IMR-90 (cell line): ENCODE results near the gene LEUTX. TPM values are rescaled to one million over a fixed set of nuclear protein-coding genes. Genes with fewer than 3 reads are reported as not detected.

ENCODE experiments used
- ATAC-seq: fragments of 200-7000 bp; cut with Tn5 transposase; 2 replicates; pipeline ENCODE4 v1.9.1; 2020; ENCODE audit warnings: low read depth, mild to moderate bottlenecking, moderate library complexity
- BruUV-seq: library from RNA; stranded (reverse); fragments of 400-500 nt; replicated peaks from 2 replicates; lab custom pipeline; 2021; lab: Mats Ljungman, UMichigan
- CTCF ChIA-PET: fragments of 300-600 bp; formaldehyde crosslinking; extraction: SDS; loops from one replicate; lab custom pipeline; 2021; ENCODE audit warnings: antibody characterized with exemption; lab: Yijun Ruan, JAX
- POLR2A ChIA-PET: fragments of 300-600 bp; sonication (Branson Sonifier 250); formaldehyde crosslinking; loops from one replicate; lab custom pipeline; 2022; ENCODE audit warnings: antibody characterized with exemption; ENCODE audit not compliant: unreplicated experiment; lab: Charles Lee
- DNase-seq: peaks from one replicate; pipeline ENCODE4 v3.0.0; 2013
- H2AFZ ChIP-seq: replicated peaks from 2 replicates; pipeline ENCODE3; 2013; ENCODE audit warnings: low read length, mild to moderate bottlenecking; ENCODE audit not compliant: poor library complexity
- H2AK5ac ChIP-seq: 2 replicates; pipeline ENCODE4 v1.6.1; 2013; ENCODE audit warnings: low read depth, low read length, inconsistent platforms
- H2AK9ac ChIP-seq: replicated peaks from 2 replicates; pipeline ENCODE3; 2013; ENCODE audit warnings: mild to moderate bottlenecking, low read depth, low read length, moderate library complexity; ENCODE audit not compliant: poor library complexity
- H2BK120ac ChIP-seq: 2 replicates; pipeline ENCODE4 v1.6.1; 2013; ENCODE audit warnings: low read depth, low read length, inconsistent platforms
- H2BK15ac ChIP-seq: 3 replicates; pipeline ENCODE4 v1.6.1; 2013; ENCODE audit warnings: low read depth, low read length, inconsistent platforms
- H2BK20ac ChIP-seq: 2 replicates; pipeline ENCODE4 v1.6.1; 2013; ENCODE audit warnings: low read depth, mild to moderate bottlenecking, inconsistent platforms, low read length, moderate library complexity
- H2BK5ac ChIP-seq: 2 replicates; pipeline ENCODE4 v1.6.1; 2013; ENCODE audit warnings: mild to moderate bottlenecking, low read depth, low read length, inconsistent platforms; ENCODE audit not compliant: poor library complexity, severe bottlenecking
- H3K14ac ChIP-seq: replicated peaks from 2 replicates; pipeline ENCODE4 v1.6.1; 2013; ENCODE audit warnings: low read depth, low read length, inconsistent platforms
- H3K18ac ChIP-seq: 2 replicates; pipeline ENCODE4 v1.6.1; 2013; ENCODE audit warnings: low read depth, low read length, control low read depth
- H3K23ac ChIP-seq: 2 replicates; pipeline ENCODE4 v1.6.1; 2013; ENCODE audit warnings: low read depth, low read length, inconsistent platforms
- H3K27ac ChIP-seq: 2 replicates; pipeline ENCODE4 v1.5.1; 2013; ENCODE audit warnings: mild to moderate bottlenecking, control low read depth, low read length; ENCODE audit not compliant: insufficient read depth
- H3K27me3 ChIP-seq: 2 replicates; pipeline ENCODE4 v1.6.1; 2013; ENCODE audit warnings: low read length; ENCODE audit not compliant: control insufficient read depth, insufficient read depth
- H3K36me3 ChIP-seq: 2 replicates; pipeline ENCODE4 v1.6.1; 2013; ENCODE audit warnings: low read length, mixed read lengths; ENCODE audit not compliant: control insufficient read depth, insufficient read depth
- H3K4ac ChIP-seq: 2 replicates; pipeline ENCODE4 v1.6.1; 2013; ENCODE audit warnings: low read depth, low read length, inconsistent platforms
- H3K4me1 ChIP-seq: 2 replicates; pipeline ENCODE4 v1.6.1; 2013; ENCODE audit warnings: low read length, mixed read lengths; ENCODE audit not compliant: control insufficient read depth, insufficient read depth
- H3K4me2 ChIP-seq: 2 replicates; pipeline ENCODE4 v1.6.1; 2013; ENCODE audit warnings: low read depth, mild to moderate bottlenecking, control low read depth, low read length, moderate library complexity
- H3K4me3 ChIP-seq: 2 replicates; pipeline ENCODE4 v1.5.1; 2013; ENCODE audit warnings: low read depth, mild to moderate bottlenecking, control low read depth, low read length, moderate library complexity; ENCODE audit not compliant: insufficient read depth
- H3K56ac ChIP-seq: 2 replicates; pipeline ENCODE4 v1.6.1; 2013; ENCODE audit warnings: low read length, inconsistent platforms; ENCODE audit not compliant: insufficient read depth; ENCODE audit errors: extremely low read depth
- H3K79me1 ChIP-seq, 2 experiments: 2 replicates each; pipeline ENCODE4 v1.6.1; 2013; ENCODE audit warnings: low read length in 2 of 2, inconsistent platforms in 1 of 2, low read depth in 1 of 2
- H3K9ac ChIP-seq: 2 replicates; pipeline ENCODE4 v1.6.1; 2013; ENCODE audit warnings: low read depth, low read length, control low read depth
- H3K9me1 ChIP-seq: 2 replicates; pipeline ENCODE4 v1.6.1; 2013; ENCODE audit warnings: low read length, inconsistent platforms; ENCODE audit not compliant: insufficient read depth
- H3K9me3 ChIP-seq: 2 replicates; pipeline ENCODE4 v1.6.1; 2013; ENCODE audit warnings: low read length; ENCODE audit not compliant: control insufficient read depth, insufficient read depth
- H4K20me1 ChIP-seq: 2 replicates; pipeline ENCODE4 v1.6.1; 2013; ENCODE audit warnings: low read length, inconsistent platforms; ENCODE audit not compliant: insufficient read depth
- H4K5ac ChIP-seq: 2 replicates; pipeline ENCODE4 v1.6.1; 2013; ENCODE audit warnings: mild to moderate bottlenecking, low read depth, low read length, control low read depth
- H4K8ac ChIP-seq, 2 experiments: 2 replicates each; pipeline ENCODE4 v1.6.1; 2013; ENCODE audit warnings: low read depth in 2 of 2, low read length in 2 of 2, control low read depth in 1 of 2, inconsistent platforms in 1 of 2
- H4K91ac ChIP-seq: 2 replicates; pipeline ENCODE4 v1.6.1; 2013; ENCODE audit warnings: low read depth, low read length, inconsistent platforms; ENCODE audit not compliant: insufficient read depth
- BHLHE40 ChIP-seq: fragments of 150-350 bp; IDR thresholded peaks from 2 replicates; pipeline ENCODE4 v1.6.1; 2016; ENCODE audit warnings: mild to moderate bottlenecking, low read depth, low read length
- CEBPB ChIP-seq: IDR thresholded peaks from 2 replicates; pipeline ENCODE4 v1.6.1; 2012; ENCODE audit warnings: low read depth, low read length, improper control_type of control experiment
- CHD1 ChIP-seq: IDR thresholded peaks from 2 replicates; pipeline ENCODE4 v1.6.1; 2012; ENCODE audit warnings: low read depth, low read length, improper control_type of control experiment
- CTCF ChIP-seq: conservative IDR thresholded peaks from 2 replicates; pipeline ENCODE4 v1.5.1; 2012; ENCODE audit warnings: mild to moderate bottlenecking, low read depth, low read length, improper control_type of control experiment
- FOS ChIP-seq: fragments of 150-350 bp; IDR thresholded peaks from 2 replicates; pipeline ENCODE4 v1.6.1; 2016; ENCODE audit warnings: low read depth, low read length
- MAFK ChIP-seq: IDR thresholded peaks from 2 replicates; pipeline ENCODE4 v1.6.1; 2012; ENCODE audit warnings: low read depth, low read length, improper control_type of control experiment
- MAZ ChIP-seq: IDR thresholded peaks from 2 replicates; pipeline ENCODE4 v1.6.1; 2012; ENCODE audit warnings: low read depth, mild to moderate bottlenecking, low read length, improper control_type of control experiment, moderate library complexity, borderline replicate concordance
- MXI1 ChIP-seq: IDR thresholded peaks from 2 replicates; pipeline ENCODE4 v1.6.1; 2012; ENCODE audit warnings: low read depth, mild to moderate bottlenecking, low read length, moderate library complexity, borderline replicate concordance
- NFE2L2 ChIP-seq: fragments of 150-350 bp; IDR thresholded peaks from 2 replicates; pipeline ENCODE4 v1.6.1; 2016; ENCODE audit warnings: low read depth, mild to moderate bottlenecking, low read length
- SMC3 ChIP-seq: fragments of 150-350 bp; IDR thresholded peaks from 2 replicates; pipeline ENCODE4 v1.6.1; 2016; ENCODE audit warnings: low read depth, mild to moderate bottlenecking, antibody characterized with exemption, low read length, moderate library complexity
- WGBS, 2 experiments: methylation state at CpG; one replicate each; pipeline versions ENCODE4 v1.1.5 to v1.1.7; 2013; ENCODE audit warnings: missing lambda C conversion rate in 2 of 2; ENCODE audit not compliant: insufficient read length in 1 of 2; ENCODE audit errors: extremely low coverage in 2 of 2; 5-methylcytosine and 5-hydroxymethylcytosine counted together
- dilution Hi-C: fragments of 300-500 bp; cut with HindIII; formaldehyde crosslinking; loops from one replicate; pipeline ENCODE4 v1.14.3; 2018; ENCODE audit warnings: low sequenced_read_pairs; ENCODE audit not compliant: unreplicated experiment
- in situ Hi-C: fragments of 300-500 bp; cut with MboI; formaldehyde crosslinking; loops from 3 replicates; pipeline ENCODE4 v1.14.3; 2019; ENCODE audit warnings: low sequenced_read_pairs, inconsistent platforms, mixed read lengths
- intact Hi-C: fragments of 100-400 bp; cut with micrococcal nuclease; formaldehyde crosslinking; loops from 2 replicates; pipeline ENCODE4 v1.10.0; 2022
- polyA plus RNA-seq, 3 experiments: library from polyadenylated mRNA; depleted of rRNA; stranded (reverse); fragments of >200 nt; gene quantifications; 2 replicates each; pipeline ENCODE4 v1.2.3, GENCODE V29; 2012; ENCODE audit warnings: low replicate concordance in 1 of 3
- total RNA-seq: library from RNA; depleted of rRNA; stranded (reverse); fragments of >200 nt; gene quantifications from 2 replicates; pipeline ENCODE4 v1.2.3, GENCODE V29; 2012

Gene LEUTX
- total and polyA plus RNA-seq, 2 of the 4 experiments (the other 2 are of a cell fraction): not detected

GRCh38 chr19:39737891-39738290, 40.8 kb upstream of the LEUTX start, which contains the start of gene CLC:
CLC (minus strand) TSS chr19:39738029; CDS start chr19:39737952, 77 bp downstream.
- Histone ChIP-seq H3K23ac (no peak within 1 kb of the TSS), H3K4me2 (no peak within 1 kb of the TSS), H2BK20ac (no peak within 1 kb of the TSS), H3K56ac (no peak within 1 kb of the TSS; the same call in 1 of the 2 replicates), H2BK120ac (no peak within 1 kb of the TSS), H3K4me1 (no peaks in the 10 kb centered on the region), H3K9me3 (no peaks in the 10 kb centered on the region), H4K20me1 (no peaks in the 10 kb centered on the region), H2BK5ac (no peak within 1 kb of the TSS), H3K9ac (no peak within 1 kb of the TSS), H4K91ac (no peak within 1 kb of the TSS), H2AFZ (no peak within 1 kb of the TSS), H4K8ac (no peak within 1 kb of the TSS), H3K27ac (no peak within 1 kb of the TSS), H3K4ac (no peak within 1 kb of the TSS), H3K9me1 (no peaks in the 10 kb centered on the region), H3K14ac (no peak within 1 kb of the TSS), H3K36me3 (no peaks in the 10 kb centered on the region), H3K27me3 (no peaks in the 10 kb centered on the region), H3K79me1 (no peaks in the 10 kb centered on the region), H3K18ac (no peak within 1 kb of the TSS), H3K4me3 (no peak within 1 kb of the TSS), H2AK5ac (no peak within 1 kb of the TSS), H4K5ac (no peak within 1 kb of the TSS), H2BK15ac (no peak within 1 kb of the TSS), H2AK9ac (peak within 1 kb of the TSS; percentile 42)
- ChIA-PET CTCF (no interaction called here), POLR2A (no interaction called here)
- no peak for TF ChIP-seq MAZ
- TF ChIP-seq NFE2L2: no peak
- no peak for TF ChIP-seq FOS
- no peak for TF ChIP-seq SMC3
- TF ChIP-seq CHD1: no peak
- no peak for TF ChIP-seq BHLHE40
- TF ChIP-seq CEBPB: no peak
- no peak for TF ChIP-seq CTCF
- TF ChIP-seq MXI1: no peak
- TF ChIP-seq MAFK: no peak
- ATAC-seq (no peak), DNase-seq (no peak)
- dilution Hi-C loops (no loop called here), intact Hi-C loops (no loop called here), in situ Hi-C loops (no loop called here)
- no CpG with 5 or more reads among the region's 3 CpGs for WGBS, 2 experiments
- no TSS peak for BruUV-seq
